Calu3 (cell line): Measurements from ENCODE around the gene GPRIN1. TPM values are rescaled to one million over a fixed set of nuclear protein-coding genes. Genes with fewer than 3 reads are reported as not detected.
"Not testable (repeated sequence)": the region's sequence is repeated elsewhere in the genome, so short reads cannot be mapped to it uniquely, and the experiment has no call there.

ENCODE experiments used
- BruUV-seq: library from RNA; stranded (reverse); fragments of 400-500 nt; replicated peaks from 2 replicates; lab custom pipeline; 2021; lab: Mats Ljungman, UMichigan
- CTCF ChIA-PET: fragments of 300-600 bp; sonication (Branson Sonifier 250); formaldehyde crosslinking; loops from one replicate; lab custom pipeline; 2022; ENCODE audit warnings: antibody characterized with exemption; lab: Charles Lee
- DNase-seq: peaks from one replicate; pipeline ENCODE4 v3.0.0; 2022
- H3K27ac Mint-ChIP-seq: one replicate; pipeline ENCODE4 v1.8.0; 2022; ENCODE audit warnings: mixed read lengths; ENCODE audit not compliant: unreplicated experiment
- H3K27me3 Mint-ChIP-seq: one replicate; pipeline ENCODE4 v1.8.0; 2022; ENCODE audit warnings: mixed read lengths; ENCODE audit not compliant: unreplicated experiment
- H3K36me3 Mint-ChIP-seq: one replicate; pipeline ENCODE4 v1.8.0; 2022; ENCODE audit warnings: mild to moderate bottlenecking, moderate library complexity, mixed read lengths; ENCODE audit not compliant: insufficient read depth, unreplicated experiment
- H3K4me1 Mint-ChIP-seq: one replicate; pipeline ENCODE4 v1.8.0; 2022; ENCODE audit warnings: mild to moderate bottlenecking, low read depth, mixed read lengths; ENCODE audit not compliant: unreplicated experiment
- H3K4me3 Mint-ChIP-seq: one replicate; pipeline ENCODE4 v1.8.0; 2022; ENCODE audit warnings: mild to moderate bottlenecking, low read depth, moderate library complexity, mixed read lengths; ENCODE audit not compliant: unreplicated experiment
- H3K9me3 Mint-ChIP-seq: one replicate; pipeline ENCODE4 v1.8.0; 2022; ENCODE audit warnings: low read depth, mixed read lengths; ENCODE audit not compliant: unreplicated experiment
- CTCF ChIP-seq: fragments of 200-600 bp; IDR thresholded peaks from one replicate; pipeline ENCODE4 v1.8.0; 2022; ENCODE audit warnings: antibody characterized with exemption; ENCODE audit not compliant: unreplicated experiment
- intact Hi-C: fragments of 100-400 bp; cut with micrococcal nuclease; formaldehyde crosslinking; loops from one replicate; pipeline ENCODE4 v1.10.0; 2022; ENCODE audit not compliant: unreplicated experiment
- total RNA-seq: library from RNA; stranded (reverse); gene quantifications from 2 replicates; pipeline ENCODE4 v1.2.3, GENCODE V29; 2022

The GPRIN1 gene
- total RNA-seq, 1 experiment from 2014 or later: 12.6 TPM

- intact Hi-C loops: no loop called here
- no peaks in the 10 kb centered on the region for H3K36me3 Mint-ChIP-seq
- no peak overlapping the region for H3K4me3 Mint-ChIP-seq
- H3K9me3 Mint-ChIP-seq: no peaks in the 10 kb centered on the region
- no peaks in the 10 kb centered on the region for H3K27me3 Mint-ChIP-seq
- H3K4me1 Mint-ChIP-seq: peaks cover 9% of the 10 kb centered on the region
- TF ChIP-seq CTCF: no peak
- no peak overlapping the region for H3K27ac Mint-ChIP-seq
- CTCF ChIA-PET: no interaction called here
- BruUV-seq: no TSS peak
- DNase-seq: no peak
Observed at GRCh38 chr5:176601901-176602482, 8.0 kb downstream of the GPRIN1 start.

DNA sequence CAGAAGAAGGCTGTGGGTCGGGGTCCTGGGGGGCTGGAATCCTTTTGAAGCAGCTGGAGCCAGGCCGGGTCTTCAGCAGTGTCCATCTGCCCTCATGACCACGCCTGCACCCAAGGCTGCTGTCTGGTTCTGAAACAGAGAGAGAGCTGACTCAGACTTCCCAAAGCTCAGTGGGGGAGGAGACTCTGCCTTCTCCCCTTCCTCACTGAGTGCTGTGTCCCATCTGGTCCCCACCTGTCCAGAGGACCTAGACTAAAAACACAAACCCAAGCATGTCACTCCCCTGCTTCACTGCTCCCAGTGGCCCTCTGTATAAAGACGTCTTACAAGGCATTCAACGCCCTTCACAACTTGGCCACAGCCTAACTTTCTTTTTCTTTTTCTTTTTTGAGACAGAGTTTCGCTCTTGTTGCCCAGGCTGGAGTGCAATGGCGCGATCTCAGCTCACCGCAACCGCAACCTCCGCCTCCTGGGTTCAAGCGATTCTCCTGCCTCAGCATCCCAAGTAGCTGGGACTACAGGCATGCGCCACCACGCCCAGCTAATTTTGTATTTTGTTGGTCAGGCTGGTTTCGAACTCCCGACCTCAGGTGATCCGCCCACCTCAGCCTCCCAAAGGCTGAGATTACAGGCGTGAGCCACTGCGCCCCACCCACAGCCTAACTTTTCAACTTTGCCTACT is 10.1 kb downstream of the GPRIN1 start:
- intact Hi-C loops, H3K4me1 Mint-ChIP-seq, DNase-seq, H3K9me3 Mint-ChIP-seq, H3K36me3 Mint-ChIP-seq, H3K27ac Mint-ChIP-seq, BruUV-seq, H3K27me3 Mint-ChIP-seq, CTCF ChIA-PET, H3K4me3 Mint-ChIP-seq: not testable (repeated sequence)

DNA sequence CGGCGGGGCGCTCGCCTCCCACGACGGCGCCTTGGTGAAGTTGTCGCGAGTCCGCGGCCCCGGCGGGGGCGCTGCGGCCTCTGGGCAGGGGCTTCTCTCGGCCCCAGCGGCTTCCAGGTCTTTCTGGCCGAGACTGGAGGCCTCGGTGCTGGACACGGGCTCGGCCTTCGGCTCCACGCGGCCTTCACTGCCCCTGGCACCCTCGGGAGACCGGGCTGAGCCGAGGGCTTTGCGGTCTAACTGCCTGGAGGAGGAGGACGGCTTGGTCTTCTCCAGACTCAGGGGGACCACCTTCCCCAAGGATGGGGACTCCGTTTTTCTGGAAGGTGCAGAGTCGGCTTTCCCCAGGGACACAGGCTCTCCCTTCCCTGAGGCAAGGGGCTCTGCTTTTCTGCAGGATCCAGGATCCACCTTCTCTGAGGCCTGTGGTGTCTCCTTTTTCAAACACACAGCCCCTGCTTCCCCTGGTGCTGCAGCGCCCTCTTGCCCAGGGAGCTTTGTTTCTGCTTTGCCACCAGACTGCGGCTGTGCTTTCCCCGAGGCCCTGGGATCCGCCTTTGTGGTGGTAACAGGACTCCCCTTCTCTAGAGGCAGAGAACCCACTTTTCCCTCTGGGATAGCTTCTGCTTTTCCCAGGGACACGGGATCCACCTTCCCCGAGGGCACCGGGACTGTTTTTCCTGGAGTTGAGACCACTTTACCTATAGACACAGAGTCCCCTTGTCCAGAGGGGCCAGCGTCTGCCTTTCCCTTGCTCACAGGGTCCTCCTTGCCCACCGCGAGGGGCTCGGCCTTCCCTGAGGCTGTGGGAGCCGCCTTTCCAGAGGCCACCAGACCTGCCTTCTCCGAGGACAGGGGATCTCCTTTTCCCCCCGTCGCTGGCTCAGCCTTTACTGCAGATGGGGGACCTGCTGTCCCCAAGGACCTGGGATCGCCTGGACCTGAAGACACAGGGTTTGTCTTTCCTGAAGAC is 12.3 kb downstream of the GPRIN1 start:
- Mint-ChIP-seq H3K36me3 (no peaks in the 10 kb centered on the region), H3K9me3 (no peaks in the 10 kb centered on the region), H3K27ac (no peak overlapping the region), H3K4me1 (peaks cover under 1% of the 10 kb centered on the region), H3K27me3 (no peaks in the 10 kb centered on the region), H3K4me3 (no peak overlapping the region)
- no TSS peak for BruUV-seq
- no peak for TF ChIP-seq CTCF
- intact Hi-C loops: no loop called here
- CTCF ChIA-PET: no interaction called here
- DNase-seq: no peak

- H3K27me3 Mint-ChIP-seq: no peaks in the 10 kb centered on the region
- no TSS peak for BruUV-seq
- CTCF ChIA-PET: no interaction called here
- DNase-seq: peak; percentile 36
- H3K36me3 Mint-ChIP-seq: no peaks in the 10 kb centered on the region
- TF ChIP-seq CTCF: no peak
- intact Hi-C loops: no loop called here
- no peaks in the 10 kb centered on the region for H3K9me3 Mint-ChIP-seq
- no peaks in the 10 kb centered on the region for H3K4me1 Mint-ChIP-seq
- peak overlapping the region; percentile 29 for H3K4me3 Mint-ChIP-seq
- no peak overlapping the region for H3K27ac Mint-ChIP-seq
Observed at GRCh38 chr5:176596689-176597416, 13.1 kb downstream of the GPRIN1 start.
